Measurements from ENCODE around the gene KIAA0753. TPM values are rescaled to one million over a fixed set of nuclear protein-coding genes. Genes with fewer than 3 reads are reported as not detected.

KIAA0753 gene
- total RNA-seq, 4 donors from 2014 or later, result 20.8 to 46.7 (median 25.6) TPM

DNA sequence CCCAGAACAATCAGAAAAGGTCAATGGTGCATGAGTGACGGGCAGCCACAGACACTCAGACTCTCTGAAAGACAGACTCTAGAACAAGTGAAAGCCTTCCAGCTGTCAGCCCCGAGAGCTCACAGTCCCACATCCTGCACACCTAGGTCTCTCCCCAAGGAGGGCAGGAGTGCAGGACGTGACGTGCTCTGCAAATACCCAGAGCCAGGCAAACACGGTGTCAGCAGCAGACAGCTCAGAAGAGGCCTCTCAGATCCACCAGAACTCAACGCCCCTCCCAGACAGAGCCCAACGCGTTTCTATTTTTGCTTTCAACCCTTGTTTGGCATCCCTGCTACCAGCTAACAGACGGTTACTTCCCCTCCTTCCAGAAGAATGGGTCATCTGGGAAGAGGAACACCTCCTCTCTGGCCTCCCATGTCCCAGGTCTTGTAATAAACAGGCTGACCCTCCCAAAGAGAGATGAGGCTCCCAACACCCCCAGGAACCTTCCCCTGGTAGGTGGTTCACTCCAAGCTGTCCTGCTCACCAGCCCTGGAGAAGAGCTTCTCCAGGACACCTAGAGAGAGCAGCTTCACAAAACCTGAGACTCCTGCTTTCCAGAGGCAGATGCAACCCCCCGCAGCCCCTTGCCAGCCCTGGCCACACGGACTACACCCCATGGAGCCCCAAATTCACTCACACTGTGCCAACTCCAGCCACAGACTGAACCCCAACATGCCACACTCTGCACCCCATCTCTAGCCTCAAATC is 91.8 kb downstream of the KIAA0753 start:
- Histone ChIP-seq H3K27ac (peak overlapping the region in 1 of 3 donors; percentile 30), H3K4me1 (peaks cover 12 to 26% of the 10 kb centered on the region in 2 donors)

DNA sequence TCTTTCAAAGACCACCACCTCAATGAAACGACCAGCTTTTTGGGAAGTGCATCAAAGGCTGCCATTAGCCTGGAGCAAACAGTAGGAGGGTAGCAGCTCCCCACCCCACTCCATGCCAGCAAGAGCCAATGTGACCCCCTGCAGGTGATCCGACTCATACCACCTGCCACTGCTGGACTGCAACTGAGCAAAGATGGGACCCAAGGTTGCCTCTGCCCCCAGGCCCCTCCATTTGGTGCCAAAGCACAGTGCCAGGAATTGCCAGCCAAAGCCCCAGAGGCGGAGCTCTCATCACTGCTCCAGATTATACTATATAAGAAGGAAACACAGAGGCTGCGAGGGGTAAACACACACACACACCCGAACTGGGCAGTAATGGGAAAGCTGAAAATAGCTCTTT is 92.5 kb downstream of the KIAA0753 start:
- H3K4me1 ChIP-seq, result peaks cover 12 to 26% of the 10 kb centered on the region in 2 donors
- intact Hi-C loops (cut with DNase I), result no loop called here
- no peak overlapping the region for H3K27ac ChIP-seq
- no peaks in the 10 kb centered on the region for H3K9me3 ChIP-seq
- DNase-seq, result no peak
- H3K4me3 ChIP-seq (replicated peaks in 1 of 3), result no peak overlapping the region
- H3K27me3 ChIP-seq, result no peaks in the 10 kb centered on the region
- no peaks in the 10 kb centered on the region for H3K36me3 ChIP-seq
- WGBS, 2 donors, result 74 to 83% methylated on average over 5 of the region's 5 CpGs
- TF ChIP-seq, protein P1, sequence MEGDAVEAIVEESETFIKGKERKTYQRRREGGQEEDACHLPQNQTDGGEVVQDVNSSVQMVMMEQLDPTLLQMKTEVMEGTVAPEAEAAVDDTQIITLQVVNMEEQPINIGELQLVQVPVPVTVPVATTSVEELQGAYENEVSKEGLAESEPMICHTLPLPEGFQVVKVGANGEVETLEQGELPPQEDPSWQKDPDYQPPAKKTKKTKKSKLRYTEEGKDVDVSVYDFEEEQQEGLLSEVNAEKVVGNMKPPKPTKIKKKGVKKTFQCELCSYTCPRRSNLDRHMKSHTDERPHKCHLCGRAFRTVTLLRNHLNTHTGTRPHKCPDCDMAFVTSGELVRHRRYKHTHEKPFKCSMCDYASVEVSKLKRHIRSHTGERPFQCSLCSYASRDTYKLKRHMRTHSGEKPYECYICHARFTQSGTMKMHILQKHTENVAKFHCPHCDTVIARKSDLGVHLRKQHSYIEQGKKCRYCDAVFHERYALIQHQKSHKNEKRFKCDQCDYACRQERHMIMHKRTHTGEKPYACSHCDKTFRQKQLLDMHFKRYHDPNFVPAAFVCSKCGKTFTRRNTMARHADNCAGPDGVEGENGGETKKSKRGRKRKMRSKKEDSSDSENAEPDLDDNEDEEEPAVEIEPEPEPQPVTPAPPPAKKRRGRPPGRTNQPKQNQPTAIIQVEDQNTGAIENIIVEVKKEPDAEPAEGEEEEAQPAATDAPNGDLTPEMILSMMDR (IDR thresholded peaks at IDR 0.05), result no peak
- no peak for TF ChIP-seq POLR2A (IDR thresholded peaks at IDR 0.05)

More for the DNA sequence above, 91.8 kb downstream of the KIAA0753 start:
- H3K9me3 ChIP-seq, result no peaks in the 10 kb centered on the region
- intact Hi-C loops (cut with DNase I), result no loop called here
- TF ChIP-seq POLR2A (IDR thresholded peaks at IDR 0.05), result no peak
- TF ChIP-seq, protein P1 (IDR thresholded peaks at IDR 0.05), result no peak
- no peaks in the 10 kb centered on the region for H3K36me3 ChIP-seq
- H3K27me3 ChIP-seq, result no peaks in the 10 kb centered on the region
- H3K4me3 ChIP-seq (replicated peaks in 1 of 3), result no peak overlapping the region
- 40 to 41% methylated on average over 11 of the region's 11 CpGs for WGBS, 2 donors
- DNase-seq, result peak; percentile 47 to 49

DNA sequence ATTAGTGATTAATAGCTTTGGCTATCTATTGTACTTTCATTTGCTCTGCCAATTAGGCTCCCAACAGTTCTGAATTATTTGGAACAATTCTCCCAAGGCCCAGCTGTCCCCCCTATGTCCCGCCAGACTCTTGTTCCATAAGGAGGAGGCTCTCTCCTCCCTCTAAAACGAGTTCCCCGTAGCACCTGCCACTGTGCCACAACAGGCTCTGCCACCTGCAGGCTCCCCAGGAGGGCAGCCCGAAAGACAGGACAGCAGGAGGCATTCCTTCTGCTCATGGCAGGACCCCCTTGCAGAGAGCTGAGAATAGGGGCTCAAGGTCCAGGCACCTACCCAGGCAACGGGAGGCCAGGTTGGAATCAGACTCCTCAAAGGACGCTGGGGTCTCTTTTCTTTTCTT is 93.2 kb downstream of the KIAA0753 start:
- no peak for TF ChIP-seq POLR2A (IDR thresholded peaks at IDR 0.05)
- TF ChIP-seq, protein P1 (IDR thresholded peaks at IDR 0.05), result no peak
- WGBS, 2 donors, result 90 to 95% methylated on average over 6 of the region's 6 CpGs
- H3K4me3 ChIP-seq (replicated peaks in 1 of 3), result no peak overlapping the region
- H3K27ac ChIP-seq, result no peak overlapping the region
- DNase-seq, result no peak
- H3K36me3 ChIP-seq, result no peaks in the 10 kb centered on the region
- H3K27me3 ChIP-seq, result no peaks in the 10 kb centered on the region
- no peaks in the 10 kb centered on the region for H3K9me3 ChIP-seq
- peaks cover 6 to 29% of the 10 kb centered on the region in 2 donors for H3K4me1 ChIP-seq
- intact Hi-C loops (cut with DNase I), result no loop called here

DNA sequence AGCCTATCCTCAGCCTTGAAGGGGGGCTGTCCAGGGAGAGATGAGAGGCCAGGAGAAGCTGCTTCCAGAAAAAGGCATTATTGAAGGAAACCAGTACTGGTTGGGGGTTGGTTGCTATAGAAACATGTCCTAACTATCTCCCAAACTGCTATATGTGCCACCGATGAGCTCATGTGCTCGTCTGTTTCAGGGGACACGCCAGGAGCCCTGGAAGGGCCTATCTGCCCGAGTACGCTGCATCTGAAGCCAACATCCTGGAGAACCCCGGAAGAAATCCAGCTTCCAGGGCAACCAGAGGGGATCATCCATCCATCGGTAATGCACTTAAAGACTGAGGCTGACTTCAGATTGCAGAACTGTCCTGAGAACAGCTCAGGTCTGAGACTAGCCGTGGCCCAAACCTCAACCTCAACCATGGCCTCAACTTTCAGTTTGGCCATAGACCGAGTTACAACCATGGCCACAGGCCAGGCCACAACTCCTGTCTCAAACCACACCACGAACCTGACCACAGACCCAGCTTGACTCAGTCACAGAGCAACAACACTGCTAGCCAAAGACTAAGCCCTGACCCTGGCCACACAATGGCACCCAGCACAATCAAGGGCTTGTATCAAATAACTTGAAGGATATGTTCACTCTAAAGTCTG is 94.3 kb downstream of the KIAA0753 start:
- Histone ChIP-seq H3K36me3 (no peaks in the 10 kb centered on the region), H3K4me3 (replicated peaks in 1 of 3) (no peak overlapping the region), H3K27me3 (no peaks in the 10 kb centered on the region), H3K27ac (no peak overlapping the region), H3K9me3 (no peaks in the 10 kb centered on the region), H3K4me1 (peaks cover 0 to 24% of the 10 kb centered on the region in 2 donors)
- intact Hi-C loops (cut with DNase I), result no loop called here
- TF ChIP-seq, protein P1 (IDR thresholded peaks at IDR 0.05), result no peak
- TF ChIP-seq POLR2A (IDR thresholded peaks at IDR 0.05), result no peak
- no peak for DNase-seq
- WGBS, 2 donors, result 88 to 96% methylated on average over 8 to 10 of the region's 10 CpGs

DNA sequence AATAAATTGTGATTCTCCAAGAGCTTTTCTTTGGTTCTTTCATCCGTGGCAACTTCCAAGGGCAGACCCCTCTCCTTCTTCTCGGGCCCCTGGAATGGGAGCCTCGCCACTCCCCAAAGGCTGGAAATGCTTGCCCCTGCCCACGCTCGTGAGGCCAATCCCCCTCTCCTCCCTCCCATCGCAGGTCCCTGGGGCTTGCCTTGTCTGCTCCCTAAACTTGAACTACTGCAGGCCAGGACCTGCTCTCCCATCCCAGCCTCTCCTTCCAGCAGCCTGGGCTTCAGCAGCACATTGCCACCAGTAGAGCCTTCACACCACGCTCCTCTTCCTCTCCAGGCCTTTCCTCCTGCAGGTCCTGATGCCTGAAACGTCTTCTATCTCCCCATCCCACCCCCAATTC is 95.2 kb downstream of the KIAA0753 start:
- no peak for DNase-seq
- no peaks in the 10 kb centered on the region for H3K27me3 ChIP-seq
- no peaks in the 10 kb centered on the region for H3K36me3 ChIP-seq
- H3K4me1 ChIP-seq, result peaks cover 0 to 24% of the 10 kb centered on the region in 2 donors
- H3K4me3 ChIP-seq (replicated peaks in 1 of 3), result no peak overlapping the region
- H3K9me3 ChIP-seq, result no peaks in the 10 kb centered on the region
- WGBS, 2 donors, result 76 to 79% methylated on average over 8 of the region's 8 CpGs
- TF ChIP-seq, protein P1 (IDR thresholded peaks at IDR 0.05), result no peak
- TF ChIP-seq POLR2A (IDR thresholded peaks at IDR 0.05), result no peak
- H3K27ac ChIP-seq, result no peak overlapping the region
- intact Hi-C loops (cut with DNase I), result no loop called here
